ENCODE measurements around the gene NECAB2. TPM values are rescaled to one million over a fixed set of nuclear protein-coding genes. Genes with fewer than 3 reads are reported as not detected.

Gene NECAB2
- total RNA-seq, 2 experiments from 2014 or later, result not detected

- intact Hi-C loops (cut with DNase I, micrococcal nuclease), result no loop called here
- Mint-ChIP-seq H3K27me3 (peaks cover 19% of the 10 kb centered on the region), H3K4me1 (ENCODE audit: low read depth) (no peaks in the 10 kb centered on the region), H3K9me3 (no peaks in the 10 kb centered on the region), H3K4me3 (no peak overlapping the region), H3K27ac (no peak overlapping the region), H3K36me3 (ENCODE audit: low read depth) (no peaks in the 10 kb centered on the region)
- ChIA-PET POLR2A (no interaction called here), CTCF (no interaction called here)
- Histone ChIP-seq H3K27me3 (ENCODE audit: control insufficient read depth in 1 of 2, insufficient read depth in 2 of 2, low read length in 2 of 2) (peaks cover 5 to 6% of the 10 kb centered on the region in 2 experiments), H3K4me1 (ENCODE audit: insufficient read depth, low read length) (no peaks in the 10 kb centered on the region), H3K36me3 (ENCODE audit: insufficient read depth, low read length) (peaks cover 5% of the 10 kb centered on the region), H3K27ac (ENCODE audit: low read depth in 1 of 2, low read length in 2 of 2) (no peak overlapping the region), H3K9me3 (ENCODE audit: control insufficient read depth in 1 of 2, insufficient read depth in 1 of 2, low read length in 2 of 2) (no peaks in the 10 kb centered on the region), H3K4me3 (ENCODE audit: low read length) (no peak overlapping the region)
- ATAC-seq (ENCODE audit: poor library complexity), result no peak
- no peak for DNase-seq
- no peak for TF ChIP-seq CTCF (IDR thresholded peaks at IDR 0.05)
Observed at GRCh38 chr16:84043486-84044117, 75.6 kb downstream of the NECAB2 start.

GRCh38 chr16:84044118-84044488, 76.1 kb downstream of the NECAB2 start:
- Histone ChIP-seq H3K4me1 (ENCODE audit: insufficient read depth, low read length) (no peaks in the 10 kb centered on the region), H3K9me3 (ENCODE audit: control insufficient read depth in 1 of 2, insufficient read depth in 1 of 2, low read length in 2 of 2) (no peaks in the 10 kb centered on the region), H3K27me3 (ENCODE audit: control insufficient read depth in 1 of 2, insufficient read depth in 2 of 2, low read length in 2 of 2) (peaks cover 5 to 6% of the 10 kb centered on the region in 2 experiments), H3K4me3 (ENCODE audit: low read length) (no peak overlapping the region), H3K36me3 (ENCODE audit: insufficient read depth, low read length) (peaks cover 6% of the 10 kb centered on the region), H3K27ac (ENCODE audit: low read depth in 1 of 2, low read length in 2 of 2) (no peak overlapping the region)
- ATAC-seq (ENCODE audit: poor library complexity), result no peak
- no peak for TF ChIP-seq CTCF (IDR thresholded peaks at IDR 0.05)
- peaks cover 19% of the 10 kb centered on the region for H3K27me3 Mint-ChIP-seq
- H3K36me3 Mint-ChIP-seq (ENCODE audit: low read depth), result peaks cover 4% of the 10 kb centered on the region
- no peaks in the 10 kb centered on the region for H3K4me1 Mint-ChIP-seq (ENCODE audit: low read depth)
- intact Hi-C loops (cut with DNase I, micrococcal nuclease), result no loop called here
- no peak for DNase-seq
- H3K9me3 Mint-ChIP-seq, result no peaks in the 10 kb centered on the region
- CTCF ChIA-PET, result no interaction called here
- POLR2A ChIA-PET, result no interaction called here
- no peak overlapping the region for H3K4me3 Mint-ChIP-seq
- H3K27ac Mint-ChIP-seq, result no peak overlapping the region

- intact Hi-C loops (cut with DNase I, micrococcal nuclease), result no loop called here
- no peak for ATAC-seq (ENCODE audit: poor library complexity)
- Histone ChIP-seq H3K27me3 (ENCODE audit: control insufficient read depth in 1 of 2, insufficient read depth in 2 of 2, low read length in 2 of 2) (peaks cover 5 to 6% of the 10 kb centered on the region in 2 experiments), H3K9me3 (ENCODE audit: control insufficient read depth in 1 of 2, insufficient read depth in 1 of 2, low read length in 2 of 2) (no peaks in the 10 kb centered on the region), H3K27ac (ENCODE audit: low read depth in 1 of 2, low read length in 2 of 2) (no peak overlapping the region), H3K36me3 (ENCODE audit: insufficient read depth, low read length) (peaks cover 17% of the 10 kb centered on the region), H3K4me1 (ENCODE audit: insufficient read depth, low read length) (no peaks in the 10 kb centered on the region), H3K4me3 (ENCODE audit: low read length) (no peak overlapping the region)
- peaks cover 19% of the 10 kb centered on the region for H3K27me3 Mint-ChIP-seq
- no peak overlapping the region for H3K4me3 Mint-ChIP-seq
- POLR2A ChIA-PET, result no interaction called here
- H3K4me1 Mint-ChIP-seq (ENCODE audit: low read depth), result no peaks in the 10 kb centered on the region
- H3K27ac Mint-ChIP-seq, result no peak overlapping the region
- CTCF ChIA-PET, result no interaction called here
- H3K9me3 Mint-ChIP-seq, result no peaks in the 10 kb centered on the region
- no peak for TF ChIP-seq CTCF (IDR thresholded peaks at IDR 0.05)
- no peak for DNase-seq
- H3K36me3 Mint-ChIP-seq (ENCODE audit: low read depth), result peaks cover 15% of the 10 kb centered on the region
Observed at GRCh38 chr16:84045001-84045817, 77.2 kb downstream of the NECAB2 start.
